H1 (cell line): Measurements from ENCODE around the gene ASTN1. TPM values are rescaled to one million over a fixed set of nuclear protein-coding genes. Genes with fewer than 3 reads are reported as not detected.

Source experiments
- CTCF ChIA-PET: fragments of 300-600 bp; sonication (Branson Sonifier 250); formaldehyde crosslinking; loops from one replicate; lab custom pipeline; 2021; ENCODE audit not compliant: partially characterized antibody; lab: Charles Lee
- POLR2A ChIA-PET: fragments of 300-600 bp; sonication (Branson Sonifier 250); formaldehyde crosslinking; loops from one replicate; lab custom pipeline; 2021; ENCODE audit warnings: inconsistent platforms; ENCODE audit not compliant: partially characterized antibody; lab: Charles Lee
- DNase-seq, 2 experiments: peaks; one replicate each; pipeline versions ENCODE4 v3.0.0 to v3.0.0-alpha.2; 2010 to 2022; ENCODE audit warnings: low spot score in 2 of 2, low read depth in 1 of 2, mixed read lengths in 1 of 2
- FAIRE-seq: peaks from 2 replicates; lab custom pipeline; 2011; peaks lifted over from hg19 to GRCh38; lab: Jason Lieb, UNC
- H2AFZ ChIP-seq: 2 replicates; pipeline ENCODE4 v1.8.1; 2012; ENCODE audit warnings: low read length, inconsistent platforms
- H2AK5ac ChIP-seq: 2 replicates; pipeline ENCODE4 v1.6.1; 2013; ENCODE audit warnings: low read depth, low read length
- H2BK120ac ChIP-seq: replicated peaks from 2 replicates; pipeline ENCODE3; 2013; ENCODE audit warnings: low read depth, low read length, inconsistent platforms
- H2BK12ac ChIP-seq: 2 replicates; pipeline ENCODE4 v1.6.1; 2013; ENCODE audit warnings: low read depth, low read length
- H2BK15ac ChIP-seq: 2 replicates; pipeline ENCODE4 v1.6.1; 2013; ENCODE audit warnings: low read length
- H2BK20ac ChIP-seq: 2 replicates; pipeline ENCODE4 v1.6.1; 2013; ENCODE audit warnings: low read length
- H2BK5ac ChIP-seq: 2 replicates; pipeline ENCODE4 v1.6.1; 2013; ENCODE audit warnings: low read depth, low read length
- H3K14ac ChIP-seq: 2 replicates; pipeline ENCODE4 v1.6.1; 2013; ENCODE audit warnings: inconsistent platforms; ENCODE audit not compliant: insufficient read length
- H3K18ac ChIP-seq: 2 replicates; pipeline ENCODE4 v1.6.1; 2013; ENCODE audit warnings: low read length; ENCODE audit errors: extremely low read depth
- H3K23ac ChIP-seq: 2 replicates; pipeline ENCODE4 v1.6.1; 2013; ENCODE audit warnings: inconsistent platforms; ENCODE audit not compliant: insufficient read length
- H3K23me2 ChIP-seq: 2 replicates; pipeline ENCODE4 v1.6.1; 2013; ENCODE audit warnings: low read depth, low read length
- H3K27ac ChIP-seq: 2 replicates; pipeline ENCODE4 v1.6.1; 2011; ENCODE audit warnings: low read depth, low read length, inconsistent platforms
- H3K27me3 ChIP-seq, 4 experiments: replicated peaks in 1 of 4; 1 replicate in 1 of 4; 2 replicates in 3 of 4; pipeline versions ENCODE4 v1.6.1 to v1.8.1; 2011 to 2013; ENCODE audit warnings: low read length in 3 of 4, mild to moderate bottlenecking in 3 of 4, inconsistent platforms in 2 of 4, mixed read lengths in 2 of 4, moderate library complexity in 1 of 4; ENCODE audit not compliant: control insufficient read depth in 3 of 4, insufficient read depth in 3 of 4; ENCODE audit errors: extremely low read depth in 1 of 4
- H3K36me3 ChIP-seq, 4 experiments: 2 replicates each; pipeline versions ENCODE4 v1.6.1 to v1.8.1; 2011 to 2013; ENCODE audit warnings: mild to moderate bottlenecking in 4 of 4, low read length in 3 of 4, moderate library complexity in 2 of 4, control low read depth in 1 of 4, inconsistent platforms in 1 of 4; ENCODE audit not compliant: insufficient read depth in 4 of 4, control insufficient read depth in 2 of 4
- H3K4ac ChIP-seq: replicated peaks from 2 replicates; pipeline ENCODE3; 2013; ENCODE audit warnings: low read length, low read depth, mixed read lengths, inconsistent platforms; ENCODE audit not compliant: insufficient read length
- H3K4me1 ChIP-seq, 4 experiments: replicated peaks in 1 of 4; 1 replicate in 1 of 4; 2 replicates in 3 of 4; pipeline versions ENCODE4 v1.6.1 to v1.8.1; 2011 to 2013; ENCODE audit warnings: low read length in 3 of 4, inconsistent platforms in 2 of 4, mixed read lengths in 1 of 4; ENCODE audit not compliant: insufficient read depth in 4 of 4, control insufficient read depth in 3 of 4
- H3K4me2 ChIP-seq, 2 experiments: 2 replicates each; pipeline versions ENCODE4 v1.6.1 to v1.8.1; 2011 to 2013; ENCODE audit warnings: low read depth in 2 of 2, low read length in 2 of 2, control low read depth in 1 of 2, inconsistent platforms in 1 of 2, mild to moderate bottlenecking in 1 of 2; ENCODE audit not compliant: insufficient read depth in 1 of 2
- H3K4me3 ChIP-seq, 4 experiments: fragments of 200-600, 300-600 bp in 1 of 4; sonication (generic), shearing (Covaris generic), sonication (Bioruptor Twin) in 1 of 4; 2 replicates each; pipeline versions ENCODE4 v1.5.1 to v1.8.1; 2011 to 2016; ENCODE audit warnings: low read length in 4 of 4, low read depth in 3 of 4, control low read depth in 2 of 4, inconsistent platforms in 2 of 4, mild to moderate bottlenecking in 2 of 4, mixed read lengths in 1 of 4, moderate library complexity in 1 of 4; ENCODE audit not compliant: insufficient read depth in 2 of 4; ENCODE audit errors: extremely low read depth in 1 of 4
- H3K56ac ChIP-seq: replicated peaks from 2 replicates; pipeline ENCODE3; 2013; ENCODE audit warnings: low read depth, mild to moderate bottlenecking, mixed read lengths, low read length, inconsistent platforms; ENCODE audit not compliant: insufficient read length
- H3K79me1 ChIP-seq: 2 replicates; pipeline ENCODE4 v1.6.1; 2013; ENCODE audit warnings: low read depth, low read length, control low read depth
- H3K79me2 ChIP-seq, 2 experiments: 2 replicates each; pipeline versions ENCODE4 v1.6.1 to v1.8.1; 2012 to 2013; ENCODE audit warnings: low read length in 2 of 2, mild to moderate bottlenecking in 2 of 2, inconsistent platforms in 1 of 2; ENCODE audit not compliant: insufficient read depth in 2 of 2, control insufficient read depth in 1 of 2
- H3K9ac ChIP-seq, 4 experiments: replicated peaks in 1 of 4; 1 replicate in 1 of 4; 2 replicates in 3 of 4; pipeline versions ENCODE4 v1.6.1 to v1.8.1; 2011 to 2013; ENCODE audit warnings: low read depth in 3 of 4, low read length in 3 of 4, control low read depth in 2 of 4, mild to moderate bottlenecking in 2 of 4, moderate library complexity in 2 of 4, inconsistent platforms in 1 of 4; ENCODE audit errors: extremely low read depth in 1 of 4
- H3K9me3 ChIP-seq, 2 experiments: 2 replicates each; pipeline versions ENCODE4 v1.6.1 to v1.8.1; 2012 to 2013; ENCODE audit warnings: mild to moderate bottlenecking in 2 of 2, moderate library complexity in 2 of 2, control low read depth in 1 of 2, inconsistent platforms in 1 of 2, low read depth in 1 of 2, low read length in 1 of 2, mixed read lengths in 1 of 2; ENCODE audit not compliant: insufficient read depth in 2 of 2
- H4K20me1 ChIP-seq, 2 experiments: replicated peaks in 1 of 2; 2 replicates each; pipeline versions ENCODE3 to v1.8.1; 2011 to 2013; ENCODE audit warnings: inconsistent platforms in 2 of 2, low read length in 2 of 2, mild to moderate bottlenecking in 1 of 2; ENCODE audit not compliant: insufficient read depth in 2 of 2, control insufficient read depth in 1 of 2
- H4K5ac ChIP-seq: 2 replicates; pipeline ENCODE4 v1.6.1; 2013; ENCODE audit warnings: low read length, low read depth, mixed read lengths, inconsistent platforms; ENCODE audit not compliant: insufficient read length
- H4K8ac ChIP-seq: 2 replicates; pipeline ENCODE4 v1.8.0; 2013; ENCODE audit warnings: mild to moderate bottlenecking, moderate library complexity, low read length, inconsistent platforms; ENCODE audit not compliant: insufficient read depth; ENCODE audit errors: extremely low read depth
- H4K91ac ChIP-seq: replicated peaks from 2 replicates; pipeline ENCODE3; 2013; ENCODE audit warnings: low read length, mixed read lengths, inconsistent platforms; ENCODE audit not compliant: insufficient read length
- CEBPB ChIP-seq: IDR thresholded peaks from 2 replicates; pipeline ENCODE4 v1.6.1; 2012; ENCODE audit warnings: low read depth, low read length
- CTBP2 ChIP-seq: IDR thresholded peaks from 2 replicates; pipeline ENCODE4 v1.7.0; 2011; ENCODE audit warnings: borderline replicate concordance, mild to moderate bottlenecking, moderate library complexity, mixed read lengths, low read length; ENCODE audit not compliant: insufficient read depth, insufficient read length
- EZH2 ChIP-seq: fragments of 200-600 bp; sonication (generic); IDR thresholded peaks from 2 replicates; pipeline ENCODE4 v1.7.1; 2012; ENCODE audit warnings: low read depth, mild to moderate bottlenecking, moderate library complexity, low read length, inconsistent platforms; ENCODE audit not compliant: severe bottlenecking
- POLR2A ChIP-seq, 2 experiments: IDR thresholded peaks; 1 replicate in 1 of 2; 2 replicates in 1 of 2; pipeline ENCODE4 v1.6.1; 2011; ENCODE audit warnings: low read depth in 2 of 2, low read length in 2 of 2, mild to moderate bottlenecking in 2 of 2; ENCODE audit errors: control extremely low read depth in 1 of 2
- RAD21 ChIP-seq, 2 experiments: IDR thresholded peaks in 1 of 2; conservative IDR thresholded peaks in 1 of 2; 2 replicates each; pipeline ENCODE4 v1.6.1; 2011; ENCODE audit warnings: low read depth in 2 of 2, low read length in 2 of 2, improper control_type of control experiment in 1 of 2, inconsistent platforms in 1 of 2, mild to moderate bottlenecking in 1 of 2, moderate library complexity in 1 of 2
- SAP30 ChIP-seq: fragments of 300-600 bp; sonication (generic); IDR thresholded peaks from 2 replicates; pipeline ENCODE4 v1.7.1; 2012; ENCODE audit warnings: low read length, moderate library complexity, mild to moderate bottlenecking, inconsistent platforms; ENCODE audit not compliant: insufficient read depth, insufficient replicate concordance
- SIRT6 ChIP-seq: IDR thresholded peaks from one replicate; pipeline ENCODE4 v1.7.1; 2012; ENCODE audit warnings: low read length, inconsistent platforms
- SP2 ChIP-seq: IDR thresholded peaks from 2 replicates; pipeline ENCODE4 v1.6.1; 2012; ENCODE audit warnings: mild to moderate bottlenecking, low read length, inconsistent platforms
- TAF1 ChIP-seq: IDR thresholded peaks from 2 replicates; pipeline ENCODE4 v1.6.1; 2011; ENCODE audit warnings: mild to moderate bottlenecking, low read depth, low read length
- TCF12 ChIP-seq: IDR thresholded peaks from 2 replicates; pipeline ENCODE4 v1.6.1; 2011; ENCODE audit warnings: low read depth, mild to moderate bottlenecking, low read length
- polyA plus RNA-seq, 7 experiments: library from polyadenylated mRNA; depleted of rRNA in 3 of 7; stranded (reverse) in 5 of 7; unstranded in 2 of 7; fragments of >200 nt in 5 of 7; fragments of 200-250 nt in 2 of 7; gene quantifications; 1 replicate in 5 of 7; 2 replicates in 1 of 7; 4 replicates in 1 of 7; pipeline versions ENCODE4 v1.2.1 to v1.2.3, GENCODE V29; 2011 to 2013; ENCODE audit warnings: missing spikeins in 2 of 7, mixed read lengths in 2 of 7
- total RNA-seq: library from RNA; stranded (reverse); fragmentation: NEBNext Ultra II Directional; extraction: Animal tissue kit (Norgen Biotek cat#: 25700); gene quantifications from 2 replicates; pipeline ENCODE4 v1.2.1, GENCODE V29; 2021

ASTN1 gene
- total and polyA plus RNA-seq, 2 of the 8 experiments (the other 6 are each of a cell fraction or from before 2014, with no cell fraction given): 2.9 to 4.1 TPM

DNA sequence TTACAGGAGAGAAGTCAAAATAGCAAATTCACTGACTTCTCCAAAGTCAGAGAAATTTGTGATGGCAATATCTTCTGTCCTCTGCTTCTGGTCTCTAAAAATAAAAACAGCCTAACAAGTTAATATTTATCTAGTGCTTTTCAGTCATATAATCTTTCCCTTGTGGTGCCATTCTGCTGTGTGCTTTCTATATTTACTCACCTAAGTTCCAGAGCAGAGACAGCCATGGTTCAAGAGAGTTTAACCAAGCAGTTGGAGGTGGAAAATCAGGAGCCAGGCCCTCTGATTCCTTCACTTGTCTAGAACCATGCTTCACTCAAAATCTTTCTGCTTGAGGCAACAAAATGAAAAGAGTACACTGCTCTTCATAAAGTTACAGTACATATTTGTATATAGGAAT, 45.6 kb upstream of the ASTN1 start:
- Histone ChIP-seq H3K79me1 (no peaks in the 10 kb centered on the region), H2AK5ac (no peak overlapping the region)
- no peak for FAIRE-seq

More for the DNA sequence above, 45.6 kb upstream of the ASTN1 start:
- H4K8ac ChIP-seq: no peak overlapping the region
- no peak overlapping the region for H3K23ac ChIP-seq
- H3K27me3 ChIP-seq: peaks cover 12 to 29% (median 22%) of the 10 kb centered on the region in 4 experiments
- H2BK120ac ChIP-seq: no peak overlapping the region
- CTCF ChIA-PET: interaction anchor here (0.6 to 0.9 kb wide), 3 partner anchors 22 to 571 kb away, joined by 3 to 5 read pairs (median 3); no protein-coding TSS in a partner anchor
- no peak overlapping the region for H4K91ac ChIP-seq
- H3K4ac ChIP-seq: no peak overlapping the region
- no peak overlapping the region for H3K56ac ChIP-seq
- H3K9me3 ChIP-seq: no peaks in the 10 kb centered on the region
- H4K20me1 ChIP-seq: no peaks in the 10 kb centered on the region
- POLR2A ChIA-PET: no interaction called here
- no peak overlapping the region for H3K4me2 ChIP-seq
- no peaks in the 10 kb centered on the region for H3K4me1 ChIP-seq
- no peak overlapping the region for H3K14ac ChIP-seq
- H2BK20ac ChIP-seq: no peak overlapping the region
- H3K79me2 ChIP-seq: no peaks in the 10 kb centered on the region
- TF ChIP-seq TCF12 (no peak), SP2 (no peak), SIRT6 (no peak), SAP30 (no peak), TAF1 (no peak), CEBPB (no peak), CTBP2 (no peak), RAD21 (IDR thresholded peaks at IDR 0.05 in 1 of 2, conservative IDR thresholded peaks at IDR 0.05 in 1 of 2; ENCODE audit: low read depth in 2 of 2, low read length in 2 of 2) (no peak), POLR2A (IDR thresholded peaks at IDR 0.05; ENCODE audit: control extremely low read depth in 1 of 2, low read depth in 2 of 2, low read length in 2 of 2) (no peak), EZH2 (no peak)
- H2BK12ac ChIP-seq: no peak overlapping the region
- no peak overlapping the region for H2BK15ac ChIP-seq
- no peak overlapping the region for H2AFZ ChIP-seq
- no peak overlapping the region for H3K18ac ChIP-seq
- no peak overlapping the region for H3K9ac ChIP-seq
- H3K4me3 ChIP-seq: no peak overlapping the region
- no peak for DNase-seq
- H2BK5ac ChIP-seq: no peak overlapping the region
- no peak overlapping the region for H4K5ac ChIP-seq
- H3K23me2 ChIP-seq: no peaks in the 10 kb centered on the region
- no peak overlapping the region for H3K27ac ChIP-seq
- no peaks in the 10 kb centered on the region for H3K36me3 ChIP-seq
